HepG2 (cell line): ENCODE results near the gene PFN4. TPM values are rescaled to one million over a fixed set of nuclear protein-coding genes. Genes with fewer than 3 reads are reported as not detected.

ENCODE experiments used
- E2F2 ChIP-seq: sonication (generic); formaldehyde crosslinking; IDR thresholded peaks from 2 replicates; pipeline ENCODE4 v1.4.0; 2020; ENCODE audit warnings: missing genetic modification reagents, borderline replicate concordance
- FOXA3 ChIP-seq: IDR thresholded peaks from 2 replicates; pipeline ENCODE4 v1.6.1; 2016; ENCODE audit warnings: missing genetic modification reagents, missing compliant biosample characterization
- FOXM1 ChIP-seq: sonication (generic); formaldehyde crosslinking; IDR thresholded peaks from 2 replicates; pipeline ENCODE4 v1.5.0; 2020; ENCODE audit warnings: missing genetic modification reagents
- HNF4G ChIP-seq, 2 experiments: sonication (generic) in 1 of 2; formaldehyde crosslinking in 1 of 2; IDR thresholded peaks; 2 replicates each; pipeline versions ENCODE4 v1.4.0 to v1.6.1; 2011 to 2020; ENCODE audit warnings: borderline replicate concordance in 2 of 2, low read depth in 2 of 2, mild to moderate bottlenecking in 2 of 2, low read length in 1 of 2, missing genetic modification reagents in 1 of 2, moderate library complexity in 1 of 2
- KDM2A ChIP-seq: sonication (generic); formaldehyde crosslinking; IDR thresholded peaks from 2 replicates; pipeline ENCODE4 v1.4.0; 2020; ENCODE audit warnings: low read depth, missing genetic modification reagents, borderline replicate concordance
- NFE2L2 ChIP-seq: fragments of 150-350 bp; IDR thresholded peaks from 2 replicates; pipeline ENCODE4 v1.6.1; 2014; ENCODE audit warnings: low read length
- PHF8 ChIP-seq: sonication (generic); formaldehyde crosslinking; IDR thresholded peaks from 2 replicates; pipeline ENCODE4 v1.5.0; 2020; ENCODE audit warnings: missing genetic modification reagents
- POGZ ChIP-seq: sonication (generic); formaldehyde crosslinking; IDR thresholded peaks from 2 replicates; pipeline ENCODE4 v1.4.0; 2020; ENCODE audit warnings: mild to moderate bottlenecking, missing genetic modification reagents
- RXRA ChIP-seq: sonication (generic); formaldehyde crosslinking; IDR thresholded peaks from 2 replicates; pipeline ENCODE4 v1.5.1; 2020; ENCODE audit warnings: missing genetic modification reagents
- ZMYM2 ChIP-seq: sonication (generic); formaldehyde crosslinking; IDR thresholded peaks from 2 replicates; pipeline ENCODE4 v1.8.0; 2022; ENCODE audit warnings: mild to moderate bottlenecking, missing genetic modification reagents
- ZNF34 ChIP-seq: sonication (generic); formaldehyde crosslinking; IDR thresholded peaks from 2 replicates; pipeline ENCODE4 v1.4.0; 2020; ENCODE audit warnings: mild to moderate bottlenecking, missing genetic modification reagents, borderline replicate concordance
- ZNF383 ChIP-seq: sonication (generic); formaldehyde crosslinking; IDR thresholded peaks from 2 replicates; pipeline ENCODE4 v1.4.0; 2020; ENCODE audit warnings: missing genetic modification reagents, mild to moderate bottlenecking, borderline replicate concordance
- ZNF614 ChIP-seq: IDR thresholded peaks from 2 replicates; pipeline ENCODE4 v1.6.1; 2018; ENCODE audit warnings: missing biosample characterization, missing genetic modification reagents, inconsistent platforms, borderline replicate concordance
- ZNF678 ChIP-seq: sonication (generic); formaldehyde crosslinking; IDR thresholded peaks from 2 replicates; pipeline ENCODE4 v1.4.0; 2020; ENCODE audit warnings: mild to moderate bottlenecking, missing genetic modification reagents
- ZNF737 ChIP-seq: sonication (generic); formaldehyde crosslinking; IDR thresholded peaks from 2 replicates; pipeline ENCODE4 v1.5.0; 2020; ENCODE audit warnings: missing genetic modification reagents, mild to moderate bottlenecking, borderline replicate concordance
- ZNF775 ChIP-seq: sonication (generic); formaldehyde crosslinking; IDR thresholded peaks from 2 replicates; pipeline ENCODE4 v1.4.0; 2020; ENCODE audit warnings: missing genetic modification reagents, mild to moderate bottlenecking, moderate library complexity, borderline replicate concordance
- ZNF780A ChIP-seq: sonication (generic); formaldehyde crosslinking; IDR thresholded peaks from 2 replicates; pipeline ENCODE4 v1.8.0; 2022; ENCODE audit warnings: mild to moderate bottlenecking, missing genetic modification reagents, moderate library complexity
- polyA plus RNA-seq, 8 experiments: library from polyadenylated mRNA; depleted of rRNA in 3 of 8; stranded (reverse) in 7 of 8; unstranded in 1 of 8; fragments of >200 nt; fragmentation: Illumina TruSeq in 4 of 8; extraction: Trizol in 4 of 8; gene quantifications; 2 replicates each; pipeline versions ENCODE4 v1.2.1 to v1.2.3, GENCODE V29; 2011 to 2016; ENCODE audit warnings: low read depth in 4 of 8, missing spikeins in 1 of 8, mixed read lengths in 1 of 8; ENCODE audit not compliant: insufficient read depth in 1 of 8
- total RNA-seq, 5 experiments: library from RNA; depleted of rRNA; stranded (reverse); fragments of >200 nt; fragmentation: Illumina TruSeq; extraction: Trizol; gene quantifications; 2 replicates each; pipeline ENCODE4 v1.2.3, GENCODE V29; 2016; ENCODE audit warnings: low read depth in 1 of 5
- TF ChIP-seq, protein P1 (sequence below): sonication (generic); formaldehyde crosslinking; conservative IDR thresholded peaks from 2 replicates; pipeline ENCODE4 v1.4.0; 2020; ENCODE audit warnings: missing genetic modification reagents
- TF ChIP-seq, protein P2 (sequence below): sonication (generic); formaldehyde crosslinking; conservative IDR thresholded peaks from 2 replicates; pipeline ENCODE4 v1.4.0; 2020; ENCODE audit warnings: mild to moderate bottlenecking, missing genetic modification reagents, moderate library complexity
- TF ChIP-seq, protein P3 (sequence below): IDR thresholded peaks from 2 replicates; pipeline ENCODE4 v1.6.1; 2016; ENCODE audit warnings: mild to moderate bottlenecking
- TF ChIP-seq, protein P4 (sequence below), 2 experiments: fragments of 450-650 bp in 1 of 2; sonication (generic) in 1 of 2; formaldehyde crosslinking; IDR thresholded peaks; 2 replicates each; pipeline versions ENCODE4 v1.5.0 to v1.8.0; 2020 to 2022; ENCODE audit warnings: mild to moderate bottlenecking in 1 of 2, missing genetic modification reagents in 1 of 2

The PFN4 gene
- total and polyA plus RNA-seq, 2 of the 13 experiments (the other 11 are each of a cell fraction or from before 2014, with no cell fraction given), result 0.12 to 0.20 TPM

DNA sequence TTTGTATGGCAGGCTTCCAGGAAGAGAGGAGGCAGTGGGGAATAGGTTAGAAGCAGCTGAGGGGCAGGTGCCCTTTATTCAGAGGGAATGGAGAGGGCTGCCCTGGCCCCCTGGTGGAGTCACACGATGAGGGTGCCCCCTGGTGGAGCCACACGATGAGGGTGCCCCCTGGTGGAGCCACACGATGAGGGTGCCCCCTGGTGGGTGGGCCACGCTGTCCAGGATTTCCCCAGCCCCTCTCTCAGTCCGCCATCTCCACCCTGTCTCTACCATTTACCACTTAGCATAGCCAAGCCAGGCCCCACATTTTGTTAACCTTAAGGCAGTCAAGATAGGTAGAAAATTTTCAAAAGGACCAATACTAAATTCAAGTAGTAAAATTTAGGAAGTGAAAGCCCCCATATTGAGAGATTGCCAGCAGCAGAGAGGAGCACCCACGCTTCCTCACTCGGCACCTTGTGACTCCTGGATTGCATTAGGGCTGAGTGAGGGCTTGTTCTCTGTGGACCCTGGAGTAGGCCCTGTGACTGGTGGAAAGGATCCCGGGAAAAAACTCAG, 41.4 kb upstream of the PFN4 start (continued):
- TF ChIP-seq, protein P1, sequence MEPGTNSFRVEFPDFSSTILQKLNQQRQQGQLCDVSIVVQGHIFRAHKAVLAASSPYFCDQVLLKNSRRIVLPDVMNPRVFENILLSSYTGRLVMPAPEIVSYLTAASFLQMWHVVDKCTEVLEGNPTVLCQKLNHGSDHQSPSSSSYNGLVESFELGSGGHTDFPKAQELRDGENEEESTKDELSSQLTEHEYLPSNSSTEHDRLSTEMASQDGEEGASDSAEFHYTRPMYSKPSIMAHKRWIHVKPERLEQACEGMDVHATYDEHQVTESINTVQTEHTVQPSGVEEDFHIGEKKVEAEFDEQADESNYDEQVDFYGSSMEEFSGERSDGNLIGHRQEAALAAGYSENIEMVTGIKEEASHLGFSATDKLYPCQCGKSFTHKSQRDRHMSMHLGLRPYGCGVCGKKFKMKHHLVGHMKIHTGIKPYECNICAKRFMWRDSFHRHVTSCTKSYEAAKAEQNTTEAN (CRISPR knock-in tag), result no peak
- TF ChIP-seq HNF4G (IDR thresholded peaks at IDR 0.05; ENCODE audit: borderline replicate concordance, low read depth, low read length) (no peak), HNF4G (CRISPR knock-in tag; IDR thresholded peaks at IDR 0.05; ENCODE audit: borderline replicate concordance, low read depth) (peak; percentile 44; the same call in 1 of the 2 replicates), POGZ (CRISPR knock-in tag) (peak; percentile 40; the same call in 1 of the 2 replicates), ZNF678 (no peak), NFE2L2 (no peak), ZNF34 (CRISPR knock-in tag) (no peak), ZNF383 (CRISPR knock-in tag) (no peak), FOXM1 (CRISPR knock-in tag) (no peak), ZNF780A (CRISPR knock-in tag) (no peak), ZMYM2 (CRISPR knock-in tag) (no peak), PHF8 (CRISPR knock-in tag) (no peak), FOXA3 (CRISPR knock-in tag) (no peak), ZNF775 (no peak), ZNF614 (CRISPR knock-in tag) (no peak), ZNF737 (CRISPR knock-in tag) (no peak), E2F2 (CRISPR knock-in tag) (0 out of 2 replicates have a peak, but pooled peaks have one; percentile 55), KDM2A (CRISPR knock-in tag) (peak; percentile 53; the same call in 1 of the 2 replicates), RXRA (0 out of 2 replicates have a peak, but pooled peaks have one; percentile 38)
- TF ChIP-seq, protein P2, sequence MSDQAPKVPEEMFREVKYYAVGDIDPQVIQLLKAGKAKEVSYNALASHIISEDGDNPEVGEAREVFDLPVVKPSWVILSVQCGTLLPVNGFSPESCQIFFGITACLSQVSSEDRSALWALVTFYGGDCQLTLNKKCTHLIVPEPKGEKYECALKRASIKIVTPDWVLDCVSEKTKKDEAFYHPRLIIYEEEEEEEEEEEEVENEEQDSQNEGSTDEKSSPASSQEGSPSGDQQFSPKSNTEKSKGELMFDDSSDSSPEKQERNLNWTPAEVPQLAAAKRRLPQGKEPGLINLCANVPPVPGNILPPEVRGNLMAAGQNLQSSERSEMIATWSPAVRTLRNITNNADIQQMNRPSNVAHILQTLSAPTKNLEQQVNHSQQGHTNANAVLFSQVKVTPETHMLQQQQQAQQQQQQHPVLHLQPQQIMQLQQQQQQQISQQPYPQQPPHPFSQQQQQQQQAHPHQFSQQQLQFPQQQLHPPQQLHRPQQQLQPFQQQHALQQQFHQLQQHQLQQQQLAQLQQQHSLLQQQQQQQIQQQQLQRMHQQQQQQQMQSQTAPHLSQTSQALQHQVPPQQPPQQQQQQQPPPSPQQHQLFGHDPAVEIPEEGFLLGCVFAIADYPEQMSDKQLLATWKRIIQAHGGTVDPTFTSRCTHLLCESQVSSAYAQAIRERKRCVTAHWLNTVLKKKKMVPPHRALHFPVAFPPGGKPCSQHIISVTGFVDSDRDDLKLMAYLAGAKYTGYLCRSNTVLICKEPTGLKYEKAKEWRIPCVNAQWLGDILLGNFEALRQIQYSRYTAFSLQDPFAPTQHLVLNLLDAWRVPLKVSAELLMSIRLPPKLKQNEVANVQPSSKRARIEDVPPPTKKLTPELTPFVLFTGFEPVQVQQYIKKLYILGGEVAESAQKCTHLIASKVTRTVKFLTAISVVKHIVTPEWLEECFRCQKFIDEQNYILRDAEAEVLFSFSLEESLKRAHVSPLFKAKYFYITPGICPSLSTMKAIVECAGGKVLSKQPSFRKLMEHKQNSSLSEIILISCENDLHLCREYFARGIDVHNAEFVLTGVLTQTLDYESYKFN, result no peak
- TF ChIP-seq, protein P3, sequence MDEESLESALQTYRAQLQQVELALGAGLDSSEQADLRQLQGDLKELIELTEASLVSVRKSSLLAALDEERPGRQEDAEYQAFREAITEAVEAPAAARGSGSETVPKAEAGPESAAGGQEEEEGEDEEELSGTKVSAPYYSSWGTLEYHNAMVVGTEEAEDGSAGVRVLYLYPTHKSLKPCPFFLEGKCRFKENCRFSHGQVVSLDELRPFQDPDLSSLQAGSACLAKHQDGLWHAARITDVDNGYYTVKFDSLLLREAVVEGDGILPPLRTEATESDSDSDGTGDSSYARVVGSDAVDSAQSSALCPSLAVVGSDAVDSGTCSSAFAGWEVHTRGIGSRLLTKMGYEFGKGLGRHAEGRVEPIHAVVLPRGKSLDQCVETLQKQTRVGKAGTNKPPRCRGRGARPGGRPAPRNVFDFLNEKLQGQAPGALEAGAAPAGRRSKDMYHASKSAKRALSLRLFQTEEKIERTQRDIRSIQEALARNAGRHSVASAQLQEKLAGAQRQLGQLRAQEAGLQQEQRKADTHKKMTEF (CRISPR knock-in tag), result peak; percentile 50; the same call in 1 of the 2 replicates
- TF ChIP-seq, protein P4, sequence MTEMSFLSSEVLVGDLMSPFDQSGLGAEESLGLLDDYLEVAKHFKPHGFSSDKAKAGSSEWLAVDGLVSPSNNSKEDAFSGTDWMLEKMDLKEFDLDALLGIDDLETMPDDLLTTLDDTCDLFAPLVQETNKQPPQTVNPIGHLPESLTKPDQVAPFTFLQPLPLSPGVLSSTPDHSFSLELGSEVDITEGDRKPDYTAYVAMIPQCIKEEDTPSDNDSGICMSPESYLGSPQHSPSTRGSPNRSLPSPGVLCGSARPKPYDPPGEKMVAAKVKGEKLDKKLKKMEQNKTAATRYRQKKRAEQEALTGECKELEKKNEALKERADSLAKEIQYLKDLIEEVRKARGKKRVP (CRISPR knock-in tag; IDR thresholded peaks at IDR 0.05), result no peak
